DND-41 (cell line): ENCODE measurements around the gene ITFG1.

Experiments
- CTCF ChIP-seq: IDR thresholded peaks from 2 replicates; pipeline ENCODE4 v1.5.1; 2012; ENCODE audit warnings: borderline replicate concordance, low read length, moderate library complexity, mild to moderate bottlenecking; ENCODE audit not compliant: poor library complexity, severe bottlenecking; ENCODE audit errors: extremely low read depth
- EZH2 ChIP-seq: IDR thresholded peaks from 3 replicates; pipeline ENCODE4 v1.6.1; 2012; ENCODE audit warnings: borderline replicate concordance, low read depth, mild to moderate bottlenecking, moderate library complexity, low read length, inconsistent platforms; ENCODE audit not compliant: severe bottlenecking

- no peak for TF ChIP-seq CTCF
- no peak for TF ChIP-seq EZH2
Observed at GRCh38 chr16:47310792-47311211, 150.1 kb downstream of the ITFG1 start.
